K562 (cell line): ENCODE data around the gene ADORA3. TPM values are rescaled to one million over a fixed set of nuclear protein-coding genes. Genes with fewer than 3 reads are reported as not detected.

ENCODE experiments used
- CHD4 ChIP-seq: fragments of 200-600 bp; sonication (generic); IDR thresholded peaks from 3 replicates; pipeline ENCODE4 v1.6.1; 2012; ENCODE audit warnings: low read depth, mild to moderate bottlenecking, mixed read lengths, low read length, inconsistent platforms; ENCODE audit not compliant: insufficient read depth, insufficient replicate concordance, poor library complexity, severe bottlenecking
- DPF2 ChIP-seq: fragments of 450-650 bp; IDR thresholded peaks from 2 replicates; pipeline ENCODE4 v1.6.1; 2016
- GABPB2 ChIP-seq: fragments of 250-450 bp; sonication (Bioruptor Pico); conservative IDR thresholded peaks from 2 replicates; pipeline ENCODE4 v1.5.1; 2021; ENCODE audit warnings: mild to moderate bottlenecking
- HDGF ChIP-seq: fragments of 450-650 bp; IDR thresholded peaks from 2 replicates; pipeline ENCODE4 v1.6.1; 2016
- ILK ChIP-seq: fragments of 450-650 bp; IDR thresholded peaks from 2 replicates; pipeline ENCODE4 v1.6.1; 2016; ENCODE audit warnings: missing genetic modification characterization, low read depth, mild to moderate bottlenecking, missing compliant biosample characterization, moderate library complexity, borderline replicate concordance
- PHF8 ChIP-seq: fragments of 200-600 bp; sonication (generic); IDR thresholded peaks from 2 replicates; pipeline ENCODE4 v1.6.1; 2012; ENCODE audit warnings: mixed run types, mild to moderate bottlenecking, inconsistent platforms, low read length, moderate library complexity, borderline replicate concordance
- SAFB2 ChIP-seq: fragments of 200-400 bp; formaldehyde crosslinking; IDR thresholded peaks from 2 replicates; pipeline ENCODE4 v1.6.1; 2018; ENCODE audit warnings: borderline replicate concordance, low read length, low read depth, moderate library complexity; ENCODE audit not compliant: severe bottlenecking
- SFPQ ChIP-seq: fragments of 200-400 bp; formaldehyde crosslinking; IDR thresholded peaks from 2 replicates; pipeline ENCODE4 v1.6.1; 2017; ENCODE audit warnings: mild to moderate bottlenecking, low read depth, low read length, moderate library complexity
- SMAD2 ChIP-seq: fragments of 150-350 bp; IDR thresholded peaks from 2 replicates; pipeline ENCODE4 v1.6.1; 2014; ENCODE audit warnings: low read depth, mild to moderate bottlenecking, low read length
- SNRNP70 ChIP-seq: fragments of 200-400 bp; formaldehyde crosslinking; optimal IDR thresholded peaks from 2 replicates; pipeline ENCODE3; 2017; ENCODE audit warnings: low read depth, low read length
- TAF7 ChIP-seq: fragments of 450-650 bp; IDR thresholded peaks from 2 replicates; pipeline ENCODE4 v1.6.1; 2016; ENCODE audit warnings: missing genetic modification characterization, missing compliant biosample characterization
- TRIM25 ChIP-seq: fragments of 450-650 bp; IDR thresholded peaks from 2 replicates; pipeline ENCODE4 v1.7.0; 2016; ENCODE audit warnings: borderline replicate concordance
- ZNF436 ChIP-seq: fragments of 250-450, 450-650 bp; sonication (Bioruptor Pico); formaldehyde crosslinking; IDR thresholded peaks from 2 replicates; pipeline ENCODE4 v1.7.0; 2020; ENCODE audit warnings: mild to moderate bottlenecking
- ZNF764 ChIP-seq: fragments of 250-450 bp; sonication (Bioruptor Pico); IDR thresholded peaks from 2 replicates; pipeline ENCODE4 v1.4.0; 2020; ENCODE audit warnings: low read depth, mild to moderate bottlenecking, moderate library complexity
- ZNF785 ChIP-seq: fragments of 250-450 bp; sonication (Bioruptor Pico); IDR thresholded peaks from 2 replicates; pipeline ENCODE4 v1.4.0; 2020; ENCODE audit warnings: mild to moderate bottlenecking
- ZZZ3 ChIP-seq: fragments of 450-650 bp; IDR thresholded peaks from 2 replicates; pipeline ENCODE4 v1.6.1; 2016; ENCODE audit warnings: antibody characterized with exemption, mild to moderate bottlenecking, moderate library complexity
- polyA plus RNA-seq, 8 experiments: library from polyadenylated mRNA; depleted of rRNA in 4 of 8; stranded (reverse) in 5 of 8; unstranded in 3 of 8; fragments of >200 nt; fragmentation: Nextera tagmentation in 2 of 8; fragmentation: Illumina TruSeq in 1 of 8; extraction: Ambion mirVana in 2 of 8; extraction: Trizol in 1 of 8; gene quantifications; 2 replicates each; pipeline versions ENCODE4 v1.2.1 to v1.2.3, GENCODE V29; 2011 to 2014; ENCODE audit warnings: inconsistent platforms in 1 of 8, missing spikeins in 1 of 8
- total RNA-seq, 7 experiments: library from RNA; depleted of rRNA in 6 of 7; stranded (reverse); fragments of >200 nt in 6 of 7; fragmentation: Illumina TruSeq in 2 of 7; extraction: Trizol in 2 of 7; gene quantifications; 2 replicates each; pipeline versions ENCODE4 v1.2.1 to v1.2.3, GENCODE V29; 2011 to 2021; ENCODE audit warnings: low replicate concordance in 1 of 7
- TF ChIP-seq, protein P1 (sequence below): fragments of 250-450 bp; sonication (Bioruptor Pico); IDR thresholded peaks from 2 replicates; pipeline ENCODE4 v1.4.0; 2020; ENCODE audit warnings: mild to moderate bottlenecking
- TF ChIP-seq, protein P2 (sequence below), 2 experiments: fragments of 150-350 bp in 1 of 2; IDR thresholded peaks; 2 replicates each; pipeline ENCODE4 v1.6.1; 2012 to 2016; ENCODE audit warnings: low read depth in 2 of 2, low read length in 2 of 2, mild to moderate bottlenecking in 1 of 2, moderate library complexity in 1 of 2

The ADORA3 gene
- total and polyA plus RNA-seq, 9 of the 15 experiments (the other 6 are each of a cell fraction or from before 2014, with no cell fraction given), result 0.09 to 0.35 (median 0.16) TPM; not detected in 3

- no peak for TF ChIP-seq ZNF764 (CRISPR knock-in tag)
- TF ChIP-seq ZNF785 (CRISPR knock-in tag), result no peak
- TF ChIP-seq TRIM25, result no peak
- TF ChIP-seq TAF7 (tag), result no peak
- no peak for TF ChIP-seq ZNF436 (CRISPR knock-in tag)
- no peak; the same call in 1 of the 2 replicates for TF ChIP-seq DPF2
- peak; percentile 39; the same call in 1 of the 2 replicates for TF ChIP-seq HDGF
- TF ChIP-seq, protein P1, sequence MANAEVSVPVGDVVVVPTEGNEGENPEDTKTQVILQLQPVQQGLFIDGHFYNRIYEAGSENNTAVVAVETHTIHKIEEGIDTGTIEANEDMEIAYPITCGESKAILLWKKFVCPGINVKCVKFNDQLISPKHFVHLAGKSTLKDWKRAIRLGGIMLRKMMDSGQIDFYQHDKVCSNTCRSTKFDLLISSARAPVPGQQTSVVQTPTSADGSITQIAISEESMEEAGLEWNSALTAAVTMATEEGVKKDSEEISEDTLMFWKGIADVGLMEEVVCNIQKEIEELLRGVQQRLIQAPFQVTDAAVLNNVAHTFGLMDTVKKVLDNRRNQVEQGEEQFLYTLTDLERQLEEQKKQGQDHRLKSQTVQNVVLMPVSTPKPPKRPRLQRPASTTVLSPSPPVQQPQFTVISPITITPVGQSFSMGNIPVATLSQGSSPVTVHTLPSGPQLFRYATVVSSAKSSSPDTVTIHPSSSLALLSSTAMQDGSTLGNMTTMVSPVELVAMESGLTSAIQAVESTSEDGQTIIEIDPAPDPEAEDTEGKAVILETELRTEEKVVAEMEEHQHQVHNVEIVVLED (CRISPR knock-in tag), result no peak
- TF ChIP-seq CHD4, result no peak
- no peak for TF ChIP-seq SFPQ
- no peak for TF ChIP-seq GABPB2 (CRISPR knock-in tag)
- TF ChIP-seq PHF8, result peak; percentile 79; the same call in 1 of the 2 replicates
- TF ChIP-seq SMAD2, result no peak
- TF ChIP-seq, protein P2, sequence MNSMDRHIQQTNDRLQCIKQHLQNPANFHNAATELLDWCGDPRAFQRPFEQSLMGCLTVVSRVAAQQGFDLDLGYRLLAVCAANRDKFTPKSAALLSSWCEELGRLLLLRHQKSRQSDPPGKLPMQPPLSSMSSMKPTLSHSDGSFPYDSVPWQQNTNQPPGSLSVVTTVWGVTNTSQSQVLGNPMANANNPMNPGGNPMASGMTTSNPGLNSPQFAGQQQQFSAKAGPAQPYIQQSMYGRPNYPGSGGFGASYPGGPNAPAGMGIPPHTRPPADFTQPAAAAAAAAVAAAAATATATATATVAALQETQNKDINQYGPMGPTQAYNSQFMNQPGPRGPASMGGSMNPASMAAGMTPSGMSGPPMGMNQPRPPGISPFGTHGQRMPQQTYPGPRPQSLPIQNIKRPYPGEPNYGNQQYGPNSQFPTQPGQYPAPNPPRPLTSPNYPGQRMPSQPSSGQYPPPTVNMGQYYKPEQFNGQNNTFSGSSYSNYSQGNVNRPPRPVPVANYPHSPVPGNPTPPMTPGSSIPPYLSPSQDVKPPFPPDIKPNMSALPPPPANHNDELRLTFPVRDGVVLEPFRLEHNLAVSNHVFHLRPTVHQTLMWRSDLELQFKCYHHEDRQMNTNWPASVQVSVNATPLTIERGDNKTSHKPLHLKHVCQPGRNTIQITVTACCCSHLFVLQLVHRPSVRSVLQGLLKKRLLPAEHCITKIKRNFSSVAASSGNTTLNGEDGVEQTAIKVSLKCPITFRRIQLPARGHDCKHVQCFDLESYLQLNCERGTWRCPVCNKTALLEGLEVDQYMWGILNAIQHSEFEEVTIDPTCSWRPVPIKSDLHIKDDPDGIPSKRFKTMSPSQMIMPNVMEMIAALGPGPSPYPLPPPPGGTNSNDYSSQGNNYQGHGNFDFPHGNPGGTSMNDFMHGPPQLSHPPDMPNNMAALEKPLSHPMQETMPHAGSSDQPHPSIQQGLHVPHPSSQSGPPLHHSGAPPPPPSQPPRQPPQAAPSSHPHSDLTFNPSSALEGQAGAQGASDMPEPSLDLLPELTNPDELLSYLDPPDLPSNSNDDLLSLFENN (IDR thresholded peaks at IDR 0.05; ENCODE audit: low read depth in 2 of 2, low read length in 2 of 2), result no peak
- no peak for TF ChIP-seq SNRNP70
- no peak for TF ChIP-seq ILK (tag)
- no peak for TF ChIP-seq SAFB2
- no peak for TF ChIP-seq ZZZ3
Measured at GRCh38 chr1:111507411-111508201, 4.2 kb upstream of the ADORA3 start (continued).
